K562 (cell line): ENCODE data around the gene PAH. TPM values are rescaled to one million over a fixed set of nuclear protein-coding genes. Genes with fewer than 3 reads are reported as not detected.

ENCODE experiments used
- ATAC-seq: fragments of 200-7000 bp; cut with Tn5 transposase; 3 replicates; pipeline ENCODE4 v1.9.1; 2020; ENCODE audit warnings: moderate library complexity
- BruUV-seq: library from RNA; stranded (reverse); fragments of 400-500 nt; replicated peaks from 2 replicates; lab custom pipeline; 2021; lab: Mats Ljungman, UMichigan
- CTCF ChIA-PET: fragments of 300-600 bp; formaldehyde crosslinking; extraction: SDS; loops from one replicate; lab custom pipeline; 2021; ENCODE audit warnings: low intra/inter-chr PET ratio; lab: Yijun Ruan, JAX
- POLR2A ChIA-PET: fragments of 300-600, 350-650 bp; sonication (Branson Sonifier 250); formaldehyde crosslinking; extraction: SDS; loops from one replicate; lab custom pipeline; 2021; ENCODE audit warnings: antibody characterized with exemption, inconsistent platforms; lab: Yijun Ruan, JAX
- DNase-seq, 4 experiments: peaks; one replicate each; pipeline versions ENCODE4 v3.0.0 to v3.0.0-alpha.2; 2011 to 2018; ENCODE audit warnings: low spot score in 3 of 4, mixed read lengths in 3 of 4; ENCODE audit errors: extremely low read depth in 1 of 4
- FAIRE-seq: peaks from 2 replicates; lab custom pipeline; 2011; peaks lifted over from hg19 to GRCh38; lab: Jason Lieb, UNC
- H2AFZ ChIP-seq: 2 replicates; pipeline ENCODE4 v1.6.0; 2011; ENCODE audit warnings: low read depth, low read length, control low read depth, inconsistent platforms
- H3K27ac ChIP-seq: fragments of 200-600 bp; 3 replicates; pipeline ENCODE4 v1.8.0; 2011; ENCODE audit warnings: low read depth, mild to moderate bottlenecking, control low read depth, inconsistent platforms, low read length, moderate library complexity, mixed read lengths; ENCODE audit errors: extremely low read depth
- H3K27me3 ChIP-seq, 2 experiments: fragments of 300-600 bp in 1 of 2; 2 replicates in 1 of 2; 3 replicates in 1 of 2; pipeline versions ENCODE4 v1.6.0 to v1.8.0; 2011; ENCODE audit warnings: inconsistent platforms in 2 of 2, low read length in 2 of 2, mild to moderate bottlenecking in 1 of 2, mixed read lengths in 1 of 2, moderate library complexity in 1 of 2; ENCODE audit not compliant: control insufficient read depth in 2 of 2, insufficient read depth in 2 of 2
- H3K36me3 ChIP-seq: fragments of 300-600 bp; 3 replicates; pipeline ENCODE4 v1.8.0; 2011; ENCODE audit warnings: mild to moderate bottlenecking, low read length, inconsistent platforms; ENCODE audit not compliant: control insufficient read depth, insufficient read depth
- H3K4me1 ChIP-seq, 2 experiments: fragments of 200-600 bp in 1 of 2; replicated peaks in 1 of 2; 2 replicates in 1 of 2; 3 replicates in 1 of 2; pipeline versions ENCODE4 v1.5.1 to v1.8.0; 2011; ENCODE audit warnings: inconsistent platforms in 2 of 2, low read length in 2 of 2, mild to moderate bottlenecking in 1 of 2, mixed read lengths in 1 of 2, moderate library complexity in 1 of 2; ENCODE audit not compliant: control insufficient read depth in 2 of 2, insufficient read depth in 2 of 2
- H3K4me2 ChIP-seq: 2 replicates; pipeline ENCODE4 v1.6.1; 2011; ENCODE audit warnings: low read length, control low read depth, inconsistent platforms, mixed read lengths; ENCODE audit not compliant: insufficient read depth
- H3K4me3 ChIP-seq: fragments of 200-600 bp; sonication (generic), shearing (Covaris generic); 2 replicates; pipeline ENCODE4 v1.5.1; 2016; ENCODE audit warnings: control low read depth, inconsistent platforms
- H3K79me2 ChIP-seq: fragments of 200-600 bp; 3 replicates; pipeline ENCODE4 v1.8.0; 2011; ENCODE audit warnings: low read length, inconsistent platforms; ENCODE audit not compliant: control insufficient read depth, insufficient read depth
- H3K9ac ChIP-seq, 2 experiments: 2 replicates each; pipeline versions ENCODE4 v1.6.0 to v1.6.1; 2011; ENCODE audit warnings: low read depth in 2 of 2, low read length in 2 of 2, control low read depth in 1 of 2, inconsistent platforms in 1 of 2, mild to moderate bottlenecking in 1 of 2, mixed read lengths in 1 of 2; ENCODE audit not compliant: insufficient read depth in 1 of 2
- H3K9me1 ChIP-seq: one replicate; pipeline ENCODE4 v1.6.0; 2011; ENCODE audit warnings: inconsistent platforms, mild to moderate bottlenecking, low read length, moderate library complexity; ENCODE audit not compliant: control insufficient read depth, insufficient read depth
- H3K9me3 ChIP-seq: replicated peaks from 2 replicates; pipeline ENCODE4 v1.5.1; 2011; ENCODE audit warnings: low read depth, low read length, inconsistent platforms; ENCODE audit not compliant: control insufficient read depth, insufficient read depth
- H4K20me1 ChIP-seq: replicated peaks from 2 replicates; pipeline ENCODE4 v1.6.1; 2011; ENCODE audit warnings: low read length, inconsistent platforms, mixed read lengths; ENCODE audit not compliant: control insufficient read depth, insufficient read depth
- FOXK1 ChIP-seq: sonication (generic); formaldehyde crosslinking; IDR thresholded peaks from 2 replicates; pipeline ENCODE4 v1.8.0; 2022; ENCODE audit warnings: missing genetic modification reagents, mild to moderate bottlenecking, borderline replicate concordance
- NFE2 ChIP-seq: IDR thresholded peaks from 2 replicates; pipeline ENCODE4 v1.6.1; 2014; ENCODE audit warnings: antibody characterized with exemption, low read depth
- PML ChIP-seq: IDR thresholded peaks from 2 replicates; pipeline ENCODE4 v1.6.1; 2012; ENCODE audit warnings: low read length, inconsistent platforms
- TARDBP ChIP-seq: fragments of 450-650 bp; IDR thresholded peaks from 2 replicates; pipeline ENCODE4 v1.6.1; 2016
- TCF7L2 ChIP-seq: fragments of 150-350 bp; IDR thresholded peaks from 2 replicates; pipeline ENCODE4 v1.6.1; 2016; ENCODE audit warnings: low read depth, mild to moderate bottlenecking, low read length, moderate library complexity
- YY1 ChIP-seq, 3 experiments: IDR thresholded peaks; 2 replicates each; pipeline ENCODE4 v1.6.1; 2011; ENCODE audit warnings: low read length in 2 of 3, mild to moderate bottlenecking in 2 of 3, moderate library complexity in 2 of 3, borderline replicate concordance in 1 of 3, control low read depth in 1 of 3, low read depth in 1 of 3; ENCODE audit not compliant: insufficient read depth in 3 of 3, insufficient replicate concordance in 2 of 3, control insufficient read depth in 1 of 3, insufficient read length in 1 of 3; ENCODE audit errors: extremely low read depth in 1 of 3
- ZBTB8A ChIP-seq: fragments of 450-650 bp; IDR thresholded peaks from 2 replicates; pipeline ENCODE4 v1.6.1; 2018; ENCODE audit warnings: mild to moderate bottlenecking, moderate library complexity; ENCODE audit not compliant: partially characterized antibody
- ZNF354B ChIP-seq: fragments of 250-450 bp; sonication (Bioruptor Pico); IDR thresholded peaks from 2 replicates; pipeline ENCODE4 v1.4.0; 2020
- ZNF830 ChIP-seq: fragments of 250-450 bp; sonication (Bioruptor Pico); IDR thresholded peaks from 2 replicates; pipeline ENCODE4 v1.5.0; 2021; ENCODE audit warnings: mild to moderate bottlenecking
- ZSCAN32 ChIP-seq: fragments of 450-650 bp; formaldehyde crosslinking; IDR thresholded peaks from 2 replicates; pipeline ENCODE4 v1.4.0; 2020; ENCODE audit warnings: mild to moderate bottlenecking, moderate library complexity
- WGBS: fragments of 100-300 bp; shearing (Covaris generic); methylation state at CpG from one replicate; pipeline ENCODE4 v1.1.6; 2016; ENCODE audit warnings: low coverage, mixed read lengths; ENCODE audit not compliant: insufficient coverage; ENCODE audit errors: missing lambda C conversion rate; 5-methylcytosine and 5-hydroxymethylcytosine counted together
- in situ Hi-C: fragments of 300-500 bp; cut with MboI; formaldehyde crosslinking; loops from 4 replicates; pipeline ENCODE4 v1.15.0; 2018; ENCODE audit warnings: inconsistent platforms, mixed read lengths
- intact Hi-C: fragments of 100-400 bp; cut with micrococcal nuclease; formaldehyde crosslinking; loops from 2 replicates; pipeline ENCODE4 v1.14.2; 2022
- polyA plus RNA-seq, 8 experiments: library from polyadenylated mRNA; depleted of rRNA in 4 of 8; stranded (reverse) in 5 of 8; unstranded in 3 of 8; fragments of >200 nt; fragmentation: Nextera tagmentation in 2 of 8; fragmentation: Illumina TruSeq in 1 of 8; extraction: Ambion mirVana in 2 of 8; extraction: Trizol in 1 of 8; gene quantifications; 2 replicates each; pipeline versions ENCODE4 v1.2.1 to v1.2.3, GENCODE V29; 2011 to 2014; ENCODE audit warnings: inconsistent platforms in 1 of 8, missing spikeins in 1 of 8
- total RNA-seq, 7 experiments: library from RNA; depleted of rRNA in 6 of 7; stranded (reverse); fragments of >200 nt in 6 of 7; fragmentation: Illumina TruSeq in 2 of 7; extraction: Trizol in 2 of 7; gene quantifications; 2 replicates each; pipeline versions ENCODE4 v1.2.1 to v1.2.3, GENCODE V29; 2011 to 2021; ENCODE audit warnings: low replicate concordance in 1 of 7
- TF ChIP-seq, protein P1 (sequence below): fragments of 250-450 bp; sonication (Bioruptor Pico); IDR thresholded peaks from 2 replicates; pipeline ENCODE4 v1.9.0; 2021; ENCODE audit warnings: mild to moderate bottlenecking
- TF ChIP-seq, protein P2 (sequence below): sonication (generic); formaldehyde crosslinking; IDR thresholded peaks from 2 replicates; pipeline ENCODE4 v1.8.1; 2022; ENCODE audit warnings: missing genetic modification reagents
- TF ChIP-seq, protein P3 (sequence below): fragments of 250-450 bp; sonication (Bioruptor Pico); IDR thresholded peaks from 2 replicates; pipeline ENCODE4 v1.8.0; 2021; ENCODE audit warnings: moderate library complexity, mild to moderate bottlenecking, inconsistent platforms

The PAH gene
- total and polyA plus RNA-seq, 9 of the 15 experiments (the other 6 are each of a cell fraction or from before 2014, with no cell fraction given) = 0.13 to 0.75 (median 0.69) TPM; not detected in 6

DNA sequence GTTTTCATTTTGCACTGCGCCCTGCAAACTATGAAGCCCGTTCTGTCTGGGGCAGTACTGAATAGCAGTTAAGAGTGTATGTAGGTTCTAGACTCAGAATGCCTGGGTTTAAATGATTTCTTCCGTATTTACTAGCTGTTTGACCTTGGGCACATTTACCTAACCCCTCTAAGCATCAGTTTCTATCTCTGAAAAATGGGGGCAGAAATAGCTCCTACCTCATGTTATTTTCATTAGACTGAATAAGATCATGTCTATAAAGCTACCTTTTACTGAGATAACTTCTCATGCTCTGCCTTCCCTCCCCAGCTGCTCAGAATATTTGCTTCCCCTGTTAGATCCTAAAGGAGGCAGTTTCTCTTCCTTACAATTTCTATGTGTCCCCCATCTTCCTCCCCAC is 5.7 kb downstream of the PAH start:
- Histone ChIP-seq H2AFZ (no peak overlapping the region), H3K9me3 (no peaks in the 10 kb centered on the region), H3K27ac (no peak overlapping the region), H3K9ac (no peak overlapping the region), H4K20me1 (no peaks in the 10 kb centered on the region), H3K4me3 (no peak overlapping the region), H3K27me3 (no peaks in the 10 kb centered on the region), H3K36me3 (no peaks in the 10 kb centered on the region), H3K9me1 (no peaks in the 10 kb centered on the region), H3K4me2 (no peak overlapping the region), H3K4me1 (no peaks in the 10 kb centered on the region), H3K79me2 (no peaks in the 10 kb centered on the region)
- POLR2A ChIA-PET = interaction anchor here (1.0 kb wide), 1 partner anchor 1127 kb away, joined by 4 read pairs; no protein-coding TSS in a partner anchor
- FAIRE-seq (no peak), DNase-seq (no peak), ATAC-seq (no peak)
- no peak for TF ChIP-seq YY1 (IDR thresholded peaks at IDR 0.05; ENCODE audit: borderline replicate concordance in 1 of 3, control insufficient read depth in 1 of 3, extremely low read depth in 1 of 3, insufficient read depth in 3 of 3, insufficient read length in 1 of 3, insufficient replicate concordance in 2 of 3, low read depth in 1 of 3, low read length in 2 of 3)
- TF ChIP-seq ZBTB8A = no peak
- TF ChIP-seq TARDBP = no peak
- TF ChIP-seq ZSCAN32 (CRISPR knock-in tag) = no peak
- TF ChIP-seq, protein P1, sequence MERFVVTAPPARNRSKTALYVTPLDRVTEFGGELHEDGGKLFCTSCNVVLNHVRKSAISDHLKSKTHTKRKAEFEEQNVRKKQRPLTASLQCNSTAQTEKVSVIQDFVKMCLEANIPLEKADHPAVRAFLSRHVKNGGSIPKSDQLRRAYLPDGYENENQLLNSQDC (CRISPR knock-in tag) = no peak
- no peak for TF ChIP-seq PML
- TF ChIP-seq, protein P2, sequence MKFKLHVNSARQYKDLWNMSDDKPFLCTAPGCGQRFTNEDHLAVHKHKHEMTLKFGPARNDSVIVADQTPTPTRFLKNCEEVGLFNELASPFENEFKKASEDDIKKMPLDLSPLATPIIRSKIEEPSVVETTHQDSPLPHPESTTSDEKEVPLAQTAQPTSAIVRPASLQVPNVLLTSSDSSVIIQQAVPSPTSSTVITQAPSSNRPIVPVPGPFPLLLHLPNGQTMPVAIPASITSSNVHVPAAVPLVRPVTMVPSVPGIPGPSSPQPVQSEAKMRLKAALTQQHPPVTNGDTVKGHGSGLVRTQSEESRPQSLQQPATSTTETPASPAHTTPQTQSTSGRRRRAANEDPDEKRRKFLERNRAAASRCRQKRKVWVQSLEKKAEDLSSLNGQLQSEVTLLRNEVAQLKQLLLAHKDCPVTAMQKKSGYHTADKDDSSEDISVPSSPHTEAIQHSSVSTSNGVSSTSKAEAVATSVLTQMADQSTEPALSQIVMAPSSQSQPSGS = no peak
- no peak for TF ChIP-seq ZNF354B (CRISPR knock-in tag)
- no peak for TF ChIP-seq TCF7L2
- no peak for TF ChIP-seq NFE2
- TF ChIP-seq ZNF830 (CRISPR knock-in tag) = no peak
- TF ChIP-seq, protein P3, sequence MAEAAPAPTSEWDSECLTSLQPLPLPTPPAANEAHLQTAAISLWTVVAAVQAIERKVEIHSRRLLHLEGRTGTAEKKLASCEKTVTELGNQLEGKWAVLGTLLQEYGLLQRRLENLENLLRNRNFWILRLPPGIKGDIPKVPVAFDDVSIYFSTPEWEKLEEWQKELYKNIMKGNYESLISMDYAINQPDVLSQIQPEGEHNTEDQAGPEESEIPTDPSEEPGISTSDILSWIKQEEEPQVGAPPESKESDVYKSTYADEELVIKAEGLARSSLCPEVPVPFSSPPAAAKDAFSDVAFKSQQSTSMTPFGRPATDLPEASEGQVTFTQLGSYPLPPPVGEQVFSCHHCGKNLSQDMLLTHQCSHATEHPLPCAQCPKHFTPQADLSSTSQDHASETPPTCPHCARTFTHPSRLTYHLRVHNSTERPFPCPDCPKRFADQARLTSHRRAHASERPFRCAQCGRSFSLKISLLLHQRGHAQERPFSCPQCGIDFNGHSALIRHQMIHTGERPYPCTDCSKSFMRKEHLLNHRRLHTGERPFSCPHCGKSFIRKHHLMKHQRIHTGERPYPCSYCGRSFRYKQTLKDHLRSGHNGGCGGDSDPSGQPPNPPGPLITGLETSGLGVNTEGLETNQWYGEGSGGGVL = no peak
- no peak for TF ChIP-seq FOXK1 (CRISPR knock-in tag)
- CTCF ChIA-PET = no interaction called here
- intact Hi-C loops = no loop called here
- in situ Hi-C loops = no loop called here
- 2% methylated on average over 3 of the region's 3 CpGs for WGBS
- no TSS peak for BruUV-seq
